CD14-positive monocyte (primary cell): ENCODE results near the gene REEP1. TPM values are rescaled to one million over a fixed set of nuclear protein-coding genes. Genes with fewer than 3 reads are reported as not detected.

ENCODE experiments used
- DNase-seq, 3 donors: peaks; one replicate each; pipeline ENCODE4 v3.0.0-alpha.2; 2011 to 2022
- H2AFZ ChIP-seq: 2 replicates; pipeline ENCODE4 v1.6.0; 2012; ENCODE audit warnings: mild to moderate bottlenecking, low read depth, low read length, inconsistent platforms; ENCODE audit not compliant: insufficient read depth, poor library complexity, severe bottlenecking
- H3K27ac ChIP-seq, 2 donors: 1 replicate in 1 of 2; 2 replicates in 1 of 2; pipeline ENCODE4 v1.5.1; 2012 to 2013; ENCODE audit warnings: low read length in 2 of 2, control low read depth in 1 of 2, inconsistent platforms in 1 of 2, low read depth in 1 of 2, mild to moderate bottlenecking in 1 of 2
- H3K27me3 ChIP-seq, 2 donors: one replicate each; pipeline versions ENCODE4 v1.6.0 to v1.6.1; 2011 to 2013; ENCODE audit warnings: low read length in 2 of 2; ENCODE audit not compliant: control insufficient read depth in 2 of 2, insufficient read depth in 2 of 2
- H3K36me3 ChIP-seq, 2 donors: replicated peaks in 1 of 2; 1 replicate in 1 of 2; 2 replicates in 1 of 2; pipeline versions ENCODE4 v1.5.1 to v1.6.1; 2012 to 2013; ENCODE audit warnings: low read length in 2 of 2, control low read depth in 1 of 2, inconsistent platforms in 1 of 2, mild to moderate bottlenecking in 1 of 2; ENCODE audit not compliant: insufficient read depth in 2 of 2, control insufficient read depth in 1 of 2
- H3K4me1 ChIP-seq, 2 donors: 1 replicate in 1 of 2; 2 replicates in 1 of 2; pipeline versions ENCODE4 v1.5.1 to v1.6.1; 2012 to 2013; ENCODE audit warnings: low read length in 2 of 2, control low read depth in 1 of 2, inconsistent platforms in 1 of 2, mild to moderate bottlenecking in 1 of 2, moderate library complexity in 1 of 2; ENCODE audit not compliant: insufficient read depth in 2 of 2, control insufficient read depth in 1 of 2
- H3K4me2 ChIP-seq: replicated peaks from 2 replicates; pipeline ENCODE3; 2012; ENCODE audit warnings: low read length, moderate library complexity, mild to moderate bottlenecking; ENCODE audit not compliant: poor library complexity, severe bottlenecking; ENCODE audit errors: extremely low read depth
- H3K4me3 ChIP-seq, 3 experiments: fragments of 200-600 bp in 1 of 3; sonication (generic) in 1 of 3; replicated peaks in 1 of 3; 1 replicate in 2 of 3; 2 replicates in 1 of 3; pipeline ENCODE4 v1.5.1; 2011 to 2013; ENCODE audit warnings: low read length in 3 of 3, mild to moderate bottlenecking in 3 of 3, control low read depth in 2 of 3, low read depth in 2 of 3, inconsistent platforms in 1 of 3, moderate library complexity in 1 of 3
- H3K79me2 ChIP-seq: 2 replicates; pipeline ENCODE4 v1.6.0; 2012; ENCODE audit warnings: mild to moderate bottlenecking, control low read depth, inconsistent platforms, low read length, moderate library complexity; ENCODE audit not compliant: insufficient read depth
- H3K9ac ChIP-seq: 2 replicates; pipeline ENCODE4 v1.6.0; 2017; ENCODE audit warnings: low read length, mild to moderate bottlenecking; ENCODE audit not compliant: insufficient read depth, poor library complexity, severe bottlenecking
- H3K9me3 ChIP-seq, 2 donors: replicated peaks in 1 of 2; 1 replicate in 1 of 2; 2 replicates in 1 of 2; pipeline versions ENCODE4 v1.5.1 to v1.6.1; 2012 to 2013; ENCODE audit warnings: low read length in 2 of 2, control low read depth in 1 of 2; ENCODE audit not compliant: control insufficient read depth in 1 of 2, insufficient read depth in 1 of 2
- H4K20me1 ChIP-seq: 2 replicates; pipeline ENCODE4 v1.6.0; 2012; ENCODE audit warnings: mild to moderate bottlenecking, low read length, control low read depth, moderate library complexity; ENCODE audit not compliant: insufficient read depth
- H3K27ac Mint-ChIP-seq, 7 donors: one replicate each; pipeline ENCODE4 v1.8.0; 2020; ENCODE audit warnings: mild to moderate bottlenecking in 7 of 7, mixed read lengths in 7 of 7, moderate library complexity in 6 of 7, inconsistent platforms in 2 of 7
- H3K27me3 Mint-ChIP-seq, 3 donors: one replicate each; pipeline ENCODE4 v1.8.0; 2021 to 2022; ENCODE audit warnings: low read depth in 3 of 3, mild to moderate bottlenecking in 3 of 3, mixed read lengths in 3 of 3, moderate library complexity in 3 of 3, inconsistent platforms in 1 of 3
- H3K36me3 Mint-ChIP-seq, 2 donors: one replicate each; pipeline ENCODE4 v1.8.0; 2020; ENCODE audit warnings: mixed read lengths in 2 of 2, inconsistent platforms in 1 of 2, mild to moderate bottlenecking in 1 of 2
- H3K4me1 Mint-ChIP-seq: one replicate; pipeline ENCODE4 v1.8.0; 2020; ENCODE audit warnings: mild to moderate bottlenecking, mixed read lengths
- H3K4me3 Mint-ChIP-seq, 2 donors: one replicate each; pipeline ENCODE4 v1.8.0; 2020; ENCODE audit warnings: mild to moderate bottlenecking in 2 of 2, mixed read lengths in 2 of 2, moderate library complexity in 1 of 2
- H3K9me3 Mint-ChIP-seq, 7 donors: one replicate each; pipeline ENCODE4 v1.8.0; 2020 to 2022; ENCODE audit warnings: mixed read lengths in 7 of 7, mild to moderate bottlenecking in 6 of 7, moderate library complexity in 6 of 7, inconsistent platforms in 2 of 7
- CTCF ChIP-seq: fragments of 200-600 bp; IDR thresholded peaks from one replicate; pipeline ENCODE4 v1.8.0; 2022; ENCODE audit warnings: antibody characterized with exemption, mild to moderate bottlenecking
- WGBS: methylation state at CpG from one replicate; pipeline ENCODE4 v1.1.5; 2013; ENCODE audit warnings: missing lambda C conversion rate; ENCODE audit not compliant: insufficient coverage; 5-methylcytosine and 5-hydroxymethylcytosine counted together
- intact Hi-C, 2 donors: fragments of 100-400 bp; cut with micrococcal nuclease; formaldehyde crosslinking; loops; one replicate each; pipeline versions ENCODE4 v1.15.0 to v1.15.1; 2023
- polyA plus RNA-seq, 3 donors: library from polyadenylated mRNA; depleted of rRNA in 1 of 3; unstranded in 2 of 3; stranded (reverse) in 1 of 3; fragments of 300-500 nt in 2 of 3; fragments of >200 nt in 1 of 3; fragmentation: Illumina TruSeq in 2 of 3; gene quantifications; 1 replicate in 2 of 3; 2 replicates in 1 of 3; pipeline ENCODE4 v1.2.3, GENCODE V29; 2012 to 2021

The REEP1 gene
- polyA plus RNA-seq, 3 donors = not detected

GRCh38 chr2:86186431-86186830 is 151.0 kb downstream of the REEP1 start:
- Mint-ChIP-seq H3K4me1 (peaks cover 27% of the 10 kb centered on the region), H3K27me3 (no peaks in the 10 kb centered on the region), H3K36me3 (peaks cover 10 to 47% of the 10 kb centered on the region in 2 donors), H3K27ac (peak overlapping the region in 6 of 7 donors; percentile 21 to 85 (median 46)), H3K9me3 (no peaks in the 10 kb centered on the region), H3K4me3 (no peak overlapping the region)
- no peak for DNase-seq
- H3K79me2 ChIP-seq = peaks cover 100% of the 10 kb centered on the region
- H3K4me2 ChIP-seq = no peak overlapping the region
- intact Hi-C loops = no loop called here
- no peak overlapping the region for H3K4me3 ChIP-seq
- no peak overlapping the region for H2AFZ ChIP-seq
- no peaks in the 10 kb centered on the region for H3K9me3 ChIP-seq
- no peak for TF ChIP-seq CTCF
- peak overlapping the region in 1 of 2 donors; percentile 34 for H3K27ac ChIP-seq
- peak overlapping the region; percentile 38 for H3K9ac ChIP-seq
- peaks cover 7 to 24% of the 10 kb centered on the region in 2 donors for H3K36me3 ChIP-seq
- H3K4me1 ChIP-seq = peaks cover 0 to 34% of the 10 kb centered on the region in 2 donors
- H4K20me1 ChIP-seq = peaks cover 97% of the 10 kb centered on the region
- no peaks in the 10 kb centered on the region for H3K27me3 ChIP-seq

GRCh38 chr2:86185517-86186212 is 151.8 kb downstream of the REEP1 start:
- Histone ChIP-seq H4K20me1 (peaks cover 96% of the 10 kb centered on the region), H3K9me3 (no peaks in the 10 kb centered on the region), H3K4me2 (no peak overlapping the region), H2AFZ (no peak overlapping the region), H3K79me2 (peaks cover 100% of the 10 kb centered on the region), H3K4me1 (peaks cover 0 to 34% of the 10 kb centered on the region in 2 donors), H3K36me3 (peaks cover 7 to 26% of the 10 kb centered on the region in 2 donors), H3K4me3 (no peak overlapping the region), H3K27ac (peak overlapping the region in 1 of 2 donors; percentile 34), H3K27me3 (no peaks in the 10 kb centered on the region), H3K9ac (peak overlapping the region; percentile 38)
- Mint-ChIP-seq H3K4me3 (no peak overlapping the region), H3K9me3 (no peaks in the 10 kb centered on the region), H3K4me1 (peaks cover 25% of the 10 kb centered on the region), H3K36me3 (peaks cover 10 to 40% of the 10 kb centered on the region in 2 donors), H3K27me3 (no peaks in the 10 kb centered on the region), H3K27ac (peak overlapping the region in 6 of 7 donors; percentile 6 to 85 (median 38))
- intact Hi-C loops = no loop called here
- WGBS = 67% methylated on average over 1 of the region's 1 CpG
- DNase-seq = no peak
- TF ChIP-seq CTCF = no peak
